Endothelial cell of umbilical vein (primary cell): Measurements from ENCODE around the gene PHLPP1. TPM values are rescaled to one million over a fixed set of nuclear protein-coding genes. Genes with fewer than 3 reads are reported as not detected.

Experiments used
- BruUV-seq: library from RNA; stranded (reverse); fragments of 400-500 nt; replicated peaks from 2 replicates; lab custom pipeline; 2021; lab: Mats Ljungman, UMichigan
- CTCF ChIA-PET: fragments of 300-600, 350-600 bp; sonication (Branson Sonifier 250); formaldehyde crosslinking; loops from one replicate; lab custom pipeline; 2021; ENCODE audit warnings: antibody characterized with exemption, inconsistent platforms; lab: Charles Lee
- POLR2A ChIA-PET: fragments of 300-600, 350-600 bp; sonication (Branson Sonifier 250); formaldehyde crosslinking; loops from one replicate; lab custom pipeline; 2021; ENCODE audit warnings: antibody characterized with exemption, inconsistent platforms; lab: Charles Lee
- DNase-seq: peaks from one replicate; pipeline ENCODE4 v3.0.0-alpha.2; 2011; ENCODE audit warnings: low read depth, low spot score
- FAIRE-seq: peaks from 2 replicates; lab custom pipeline; 2011; peaks lifted over from hg19 to GRCh38; lab: Jason Lieb, UNC
- H2AFZ ChIP-seq: 2 replicates; pipeline ENCODE4 v1.6.0; 2012; ENCODE audit warnings: low read depth, low read length, control low read depth, inconsistent platforms
- H3K27ac ChIP-seq: 2 replicates; pipeline ENCODE4 v1.5.1; 2011; ENCODE audit warnings: low read depth, mild to moderate bottlenecking, control low read depth, low read length, moderate library complexity; ENCODE audit not compliant: insufficient read depth
- H3K27me3 ChIP-seq, 2 experiments: 2 replicates each; pipeline versions ENCODE4 v1.6.0 to v1.6.1; 2011; ENCODE audit warnings: low read length in 2 of 2, mixed read lengths in 1 of 2; ENCODE audit not compliant: control insufficient read depth in 2 of 2, insufficient read depth in 2 of 2
- H3K36me3 ChIP-seq, 2 experiments: 2 replicates in 1 of 2; 3 replicates in 1 of 2; pipeline ENCODE4 v1.5.1; 2011; ENCODE audit warnings: low read length in 2 of 2, mild to moderate bottlenecking in 1 of 2, moderate library complexity in 1 of 2; ENCODE audit not compliant: control insufficient read depth in 2 of 2, insufficient read depth in 2 of 2; ENCODE audit errors: extremely low read depth in 1 of 2
- H3K4me1 ChIP-seq: 3 replicates; pipeline ENCODE4 v1.5.1; 2011; ENCODE audit warnings: mild to moderate bottlenecking, low read length; ENCODE audit not compliant: control insufficient read depth, insufficient read depth; ENCODE audit errors: extremely low read depth
- H3K4me2 ChIP-seq: 2 replicates; pipeline ENCODE4 v1.6.1; 2011; ENCODE audit warnings: low read length, control low read depth, mixed read lengths; ENCODE audit not compliant: insufficient read depth
- H3K4me3 ChIP-seq, 3 experiments: fragments of 200-600 bp in 1 of 3; sonication (generic), shearing (Covaris generic) in 1 of 3; replicated peaks in 1 of 3; 2 replicates each; pipeline ENCODE4 v1.5.1; 2011 to 2016; ENCODE audit warnings: control low read depth in 3 of 3, low read length in 3 of 3, mild to moderate bottlenecking in 2 of 3, inconsistent platforms in 1 of 3, low read depth in 1 of 3, moderate library complexity in 1 of 3; ENCODE audit not compliant: insufficient read depth in 1 of 3
- H3K79me2 ChIP-seq: 2 replicates; pipeline ENCODE4 v1.6.0; 2012; ENCODE audit warnings: low read length, inconsistent platforms; ENCODE audit not compliant: control insufficient read depth, insufficient read depth
- H3K9ac ChIP-seq: replicated peaks from 2 replicates; pipeline ENCODE3; 2011; ENCODE audit warnings: low read length, control low read depth; ENCODE audit not compliant: insufficient read depth; ENCODE audit errors: extremely low read depth
- H3K9me1 ChIP-seq: replicated peaks from 3 replicates; pipeline ENCODE4 v1.6.0; 2011; ENCODE audit warnings: mild to moderate bottlenecking, low read length; ENCODE audit not compliant: control insufficient read depth, insufficient read depth; ENCODE audit errors: extremely low read depth
- H3K9me3 ChIP-seq: replicated peaks from 2 replicates; pipeline ENCODE4 v1.5.1; 2012; ENCODE audit warnings: low read length, inconsistent platforms; ENCODE audit not compliant: control insufficient read depth, insufficient read depth
- H4K20me1 ChIP-seq: replicated peaks from 2 replicates; pipeline ENCODE3; 2011; ENCODE audit warnings: mild to moderate bottlenecking, low read length; ENCODE audit not compliant: control insufficient read depth, insufficient read depth; ENCODE audit errors: extremely low read depth
- EZH2 ChIP-seq: IDR thresholded peaks from 2 replicates; pipeline ENCODE4 v1.6.1; 2012; ENCODE audit warnings: borderline replicate concordance, low read depth, mild to moderate bottlenecking, moderate library complexity, low read length, inconsistent platforms; ENCODE audit not compliant: severe bottlenecking
- FOS ChIP-seq: IDR thresholded peaks from 2 replicates; pipeline ENCODE4 v1.6.1; 2011; ENCODE audit warnings: mild to moderate bottlenecking, low read length, moderate library complexity, borderline replicate concordance; ENCODE audit not compliant: insufficient read depth
- GATA2 ChIP-seq: IDR thresholded peaks from 2 replicates; pipeline ENCODE4 v1.7.0; 2011; ENCODE audit warnings: low read depth, mild to moderate bottlenecking, moderate library complexity, mixed read lengths, low read length; ENCODE audit not compliant: insufficient read length, insufficient read depth
- JUN ChIP-seq: IDR thresholded peaks from 2 replicates; pipeline ENCODE4 v1.6.1; 2011; ENCODE audit warnings: borderline replicate concordance, low read depth; ENCODE audit not compliant: insufficient read length, insufficient read depth
- MYC ChIP-seq: IDR thresholded peaks from one replicate; pipeline ENCODE4 v1.6.1; 2011; ENCODE audit warnings: mild to moderate bottlenecking, low read depth, low read length
- POLR2A ChIP-seq: IDR thresholded peaks from 2 replicates; pipeline ENCODE4 v1.6.1; 2012; ENCODE audit warnings: low read depth, mild to moderate bottlenecking, control low read depth, low read length
- POLR2AphosphoS5 ChIP-seq: IDR thresholded peaks from 2 replicates; pipeline ENCODE4 v1.6.1; 2012; ENCODE audit warnings: low read depth, mild to moderate bottlenecking, control low read depth, low read length, moderate library complexity; ENCODE audit not compliant: insufficient read depth
- dilution Hi-C: fragments of 300-500 bp; cut with MboI; formaldehyde crosslinking; loops from one replicate; pipeline ENCODE4 v1.15.0; 2019; ENCODE audit warnings: low sequenced_read_pairs; ENCODE audit not compliant: extremely low pct_ligation_motif_present
- intact Hi-C: fragments of 100-400 bp; cut with micrococcal nuclease; formaldehyde crosslinking; loops from one replicate; pipeline ENCODE4 v1.10.0; 2022
- polyA plus RNA-seq, 4 experiments: library from polyadenylated mRNA; depleted of rRNA in 3 of 4; stranded (reverse) in 3 of 4; unstranded in 1 of 4; fragments of >200 nt; gene quantifications; 2 replicates each; pipeline versions ENCODE4 v1.2.1 to v1.2.3, GENCODE V29; 2011 to 2012; ENCODE audit warnings: missing spikeins in 1 of 4
- total RNA-seq: library from RNA; stranded (reverse); gene quantifications from 2 replicates; pipeline ENCODE4 v1.2.3, GENCODE V29; 2021
- TF ChIP-seq, protein P1 (sequence below): IDR thresholded peaks from 2 replicates; pipeline ENCODE4 v1.6.1; 2011; ENCODE audit not compliant: insufficient read depth, insufficient read length
- TF ChIP-seq, protein P2 (sequence below), 2 donors: IDR thresholded peaks; 1 replicate in 1 of 2; 2 replicates in 1 of 2; pipeline ENCODE4 v1.5.1; 2011; ENCODE audit warnings: low read length in 2 of 2, mild to moderate bottlenecking in 2 of 2, moderate library complexity in 2 of 2, control low read depth in 1 of 2, inconsistent platforms in 1 of 2, low read depth in 1 of 2; ENCODE audit not compliant: insufficient read depth in 1 of 2; ENCODE audit errors: extremely low read depth in 1 of 2

Gene PHLPP1
- total and polyA plus RNA-seq, 2 donors (not counting 3 experiments of a cell fraction or from before 2014, with no cell fraction given) = 4.0 to 10.8 TPM

- Histone ChIP-seq H3K4me3 (no peak overlapping the region), H3K27ac (no peak overlapping the region), H3K9ac (no peak overlapping the region), H3K9me3 (no peaks in the 10 kb centered on the region), H3K36me3 (no peaks in the 10 kb centered on the region), H3K9me1 (no peaks in the 10 kb centered on the region), H4K20me1 (no peaks in the 10 kb centered on the region), H2AFZ (no peak overlapping the region), H3K79me2 (no peaks in the 10 kb centered on the region), H3K4me1 (peaks cover 12% of the 10 kb centered on the region), H3K27me3 (no peaks in the 10 kb centered on the region), H3K4me2 (no peak overlapping the region)
- CTCF ChIA-PET = interaction anchor here (0.9 to 2.6 kb wide), 5 partner anchors 18 to 225 kb away, joined by 3 to 9 read pairs (median 4); partner anchors contain the start of gene PHLPP1
- BruUV-seq = no TSS peak
- FAIRE-seq = no peak
- dilution Hi-C loops = no loop called here
- POLR2A ChIA-PET = interaction anchor here (0.7 kb wide), 1 partner anchor 185 kb away, joined by 5 read pairs; no protein-coding TSS in a partner anchor
- intact Hi-C loops = loop anchor here (5.0 kb wide), 2 partner anchors 38 to 223 kb away; partner anchors contain the start of gene PHLPP1
- DNase-seq = no peak
- no peak for TF ChIP-seq MYC
Measured at GRCh38 chr18:62939926-62940325, 224.6 kb downstream of the PHLPP1 start.

- H3K9me1 ChIP-seq = no peaks in the 10 kb centered on the region
- no TSS peak for BruUV-seq
- no peak overlapping the region for H2AFZ ChIP-seq
- TF ChIP-seq FOS (no peak), POLR2A (no peak), GATA2 (no peak), MYC (no peak), JUN (no peak), POLR2AphosphoS5 (no peak), EZH2 (no peak)
- TF ChIP-seq, protein P1, sequence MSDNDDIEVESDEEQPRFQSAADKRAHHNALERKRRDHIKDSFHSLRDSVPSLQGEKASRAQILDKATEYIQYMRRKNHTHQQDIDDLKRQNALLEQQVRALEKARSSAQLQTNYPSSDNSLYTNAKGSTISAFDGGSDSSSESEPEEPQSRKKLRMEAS = no peak
- TF ChIP-seq, protein P2, sequence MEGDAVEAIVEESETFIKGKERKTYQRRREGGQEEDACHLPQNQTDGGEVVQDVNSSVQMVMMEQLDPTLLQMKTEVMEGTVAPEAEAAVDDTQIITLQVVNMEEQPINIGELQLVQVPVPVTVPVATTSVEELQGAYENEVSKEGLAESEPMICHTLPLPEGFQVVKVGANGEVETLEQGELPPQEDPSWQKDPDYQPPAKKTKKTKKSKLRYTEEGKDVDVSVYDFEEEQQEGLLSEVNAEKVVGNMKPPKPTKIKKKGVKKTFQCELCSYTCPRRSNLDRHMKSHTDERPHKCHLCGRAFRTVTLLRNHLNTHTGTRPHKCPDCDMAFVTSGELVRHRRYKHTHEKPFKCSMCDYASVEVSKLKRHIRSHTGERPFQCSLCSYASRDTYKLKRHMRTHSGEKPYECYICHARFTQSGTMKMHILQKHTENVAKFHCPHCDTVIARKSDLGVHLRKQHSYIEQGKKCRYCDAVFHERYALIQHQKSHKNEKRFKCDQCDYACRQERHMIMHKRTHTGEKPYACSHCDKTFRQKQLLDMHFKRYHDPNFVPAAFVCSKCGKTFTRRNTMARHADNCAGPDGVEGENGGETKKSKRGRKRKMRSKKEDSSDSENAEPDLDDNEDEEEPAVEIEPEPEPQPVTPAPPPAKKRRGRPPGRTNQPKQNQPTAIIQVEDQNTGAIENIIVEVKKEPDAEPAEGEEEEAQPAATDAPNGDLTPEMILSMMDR (IDR thresholded peaks at IDR 0.05; ENCODE audit: extremely low read depth in 1 of 2, insufficient read depth in 1 of 2, low read depth in 1 of 2, low read length in 2 of 2) = no peak
- H3K9ac ChIP-seq = no peak overlapping the region
- FAIRE-seq (no peak), DNase-seq (no peak)
- no peak overlapping the region for H3K4me2 ChIP-seq
- no peaks in the 10 kb centered on the region for H3K27me3 ChIP-seq
- no peaks in the 10 kb centered on the region for H3K36me3 ChIP-seq
- intact Hi-C loops (no loop called here), dilution Hi-C loops (no loop called here)
- H3K79me2 ChIP-seq = no peaks in the 10 kb centered on the region
- ChIA-PET CTCF (interaction anchor here (2.0 kb wide), 1 partner anchor 228 kb away, joined by 6 read pairs; the partner anchor contains the start of gene PHLPP1), POLR2A (no interaction called here)
- H4K20me1 ChIP-seq = no peaks in the 10 kb centered on the region
- no peaks in the 10 kb centered on the region for H3K9me3 ChIP-seq
- H3K27ac ChIP-seq = no peak overlapping the region
- H3K4me1 ChIP-seq = peaks cover 12% of the 10 kb centered on the region
- no peak overlapping the region for H3K4me3 ChIP-seq
Measured at GRCh38 chr18:62942578-62942977, 227.2 kb downstream of the PHLPP1 start.
